IPS-18c (cell line): Measurements from ENCODE around the gene PIGQ.

Experiments used
- H3K4me3 ChIP-seq: 2 replicates; pipeline ENCODE4 v1.7.0; 2013; ENCODE audit warnings: low read depth, mild to moderate bottlenecking, low read length, moderate library complexity; ENCODE audit not compliant: insufficient read depth
- H3K9me3 ChIP-seq: one replicate; pipeline ENCODE4 v1.6.1; 2013; ENCODE audit warnings: mild to moderate bottlenecking, low read length, moderate library complexity; ENCODE audit not compliant: control insufficient read depth, insufficient read depth

PIGQ gene

GRCh38 chr16:561957-562938 is 7.5 kb upstream of the PIGQ start:
- no peak overlapping the region for H3K4me3 ChIP-seq
- no peaks in the 10 kb centered on the region for H3K9me3 ChIP-seq

- Histone ChIP-seq H3K4me3 (no peak overlapping the region), H3K9me3 (no peaks in the 10 kb centered on the region)
Measured at GRCh38 chr16:563072-563644, 6.6 kb upstream of the PIGQ start.

DNA sequence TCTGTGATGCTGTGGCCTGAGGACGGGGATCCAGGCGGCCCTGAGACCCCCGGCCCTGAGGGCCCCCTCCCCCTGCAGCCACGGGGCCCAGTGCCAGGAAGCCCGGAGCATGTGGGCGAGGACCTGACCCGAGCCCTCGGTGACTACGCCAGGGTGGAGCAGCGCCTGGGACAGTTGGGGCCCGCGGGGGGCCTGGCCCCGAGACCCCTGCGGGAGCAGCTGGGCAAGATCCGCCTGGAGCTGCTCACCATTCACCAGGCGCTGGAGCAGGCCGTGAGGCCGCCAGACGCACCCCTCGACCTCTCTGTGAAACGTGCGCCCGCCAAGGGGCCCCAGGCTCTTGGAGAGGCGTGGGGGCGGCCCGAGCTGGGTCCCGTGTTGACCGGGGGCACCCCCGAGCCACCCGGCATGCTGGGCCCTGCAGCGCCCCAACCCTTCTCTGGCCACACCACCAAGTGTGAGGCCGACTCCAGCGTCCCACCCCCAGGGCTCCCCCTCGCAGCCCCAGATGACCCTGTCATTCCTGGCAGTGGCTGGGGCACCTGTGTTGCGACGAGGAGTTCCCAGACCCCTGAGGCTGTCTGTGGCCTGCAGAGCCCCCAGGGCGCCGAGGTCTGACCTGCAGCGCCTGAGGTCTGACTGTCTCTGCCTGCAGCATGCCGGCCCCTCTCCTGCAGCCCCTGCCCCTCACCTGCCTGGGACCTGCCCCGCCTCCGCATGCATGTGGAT is 4.9 kb upstream of the PIGQ start:
- Histone ChIP-seq H3K4me3 (no peak overlapping the region), H3K9me3 (no peaks in the 10 kb centered on the region)

DNA sequence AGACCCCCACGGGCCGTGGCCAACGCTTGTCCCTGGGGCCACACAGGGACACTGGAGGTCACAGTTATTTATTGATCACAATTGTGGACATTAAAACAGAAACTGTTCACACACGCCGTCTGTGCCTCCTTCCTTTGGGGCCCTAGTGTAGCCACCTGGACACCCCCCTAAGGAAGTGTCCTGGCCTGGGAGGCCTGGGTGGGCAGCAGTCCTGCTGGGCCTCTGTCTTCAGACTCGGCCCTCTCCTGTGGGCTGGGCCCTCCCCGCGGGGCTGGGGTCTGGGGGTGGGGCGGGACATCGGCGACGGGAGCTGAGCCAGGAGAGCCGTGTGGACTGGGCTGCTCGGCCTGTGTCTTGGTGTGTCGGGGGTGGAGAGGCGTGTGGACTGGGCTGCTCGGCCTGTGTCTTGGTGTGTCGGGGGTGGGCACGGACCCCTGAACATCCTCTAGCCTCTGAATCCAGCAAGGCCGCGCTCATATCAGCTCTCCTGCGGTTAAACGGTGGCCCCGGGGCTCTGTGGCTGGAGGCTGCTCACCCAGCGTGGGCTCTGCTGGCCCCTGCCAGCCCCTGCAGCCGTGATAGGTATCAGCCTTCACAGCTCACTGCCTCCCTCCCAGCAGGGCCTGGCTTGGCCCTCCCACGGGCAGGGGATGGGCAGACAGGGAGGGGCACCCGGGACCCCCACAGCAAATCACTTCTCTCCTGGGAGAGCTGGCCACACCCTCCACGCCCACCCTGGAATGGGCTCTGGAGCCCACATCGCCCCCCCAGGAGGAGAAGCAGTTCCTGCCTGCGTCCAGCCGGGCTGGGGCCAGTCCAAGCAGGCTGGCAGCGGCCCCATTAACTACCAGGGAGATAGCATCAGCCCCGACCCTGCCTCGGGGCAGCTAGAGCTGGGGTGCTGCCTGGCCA is 4.1 kb upstream of the PIGQ start:
- no peaks in the 10 kb centered on the region for H3K9me3 ChIP-seq
- H3K4me3 ChIP-seq, result no peak overlapping the region

- Histone ChIP-seq H3K9me3 (no peaks in the 10 kb centered on the region), H3K4me3 (no peak within 1 kb of the TSS)
Measured at GRCh38 chr16:566475-567372, 3.0 kb upstream of the PIGQ start, which contains the start of gene NHLRC4. NHLRC4 (plus strand) TSS chr16:567005; CDS start chr16:568048, 1,043 bp downstream.

DNA sequence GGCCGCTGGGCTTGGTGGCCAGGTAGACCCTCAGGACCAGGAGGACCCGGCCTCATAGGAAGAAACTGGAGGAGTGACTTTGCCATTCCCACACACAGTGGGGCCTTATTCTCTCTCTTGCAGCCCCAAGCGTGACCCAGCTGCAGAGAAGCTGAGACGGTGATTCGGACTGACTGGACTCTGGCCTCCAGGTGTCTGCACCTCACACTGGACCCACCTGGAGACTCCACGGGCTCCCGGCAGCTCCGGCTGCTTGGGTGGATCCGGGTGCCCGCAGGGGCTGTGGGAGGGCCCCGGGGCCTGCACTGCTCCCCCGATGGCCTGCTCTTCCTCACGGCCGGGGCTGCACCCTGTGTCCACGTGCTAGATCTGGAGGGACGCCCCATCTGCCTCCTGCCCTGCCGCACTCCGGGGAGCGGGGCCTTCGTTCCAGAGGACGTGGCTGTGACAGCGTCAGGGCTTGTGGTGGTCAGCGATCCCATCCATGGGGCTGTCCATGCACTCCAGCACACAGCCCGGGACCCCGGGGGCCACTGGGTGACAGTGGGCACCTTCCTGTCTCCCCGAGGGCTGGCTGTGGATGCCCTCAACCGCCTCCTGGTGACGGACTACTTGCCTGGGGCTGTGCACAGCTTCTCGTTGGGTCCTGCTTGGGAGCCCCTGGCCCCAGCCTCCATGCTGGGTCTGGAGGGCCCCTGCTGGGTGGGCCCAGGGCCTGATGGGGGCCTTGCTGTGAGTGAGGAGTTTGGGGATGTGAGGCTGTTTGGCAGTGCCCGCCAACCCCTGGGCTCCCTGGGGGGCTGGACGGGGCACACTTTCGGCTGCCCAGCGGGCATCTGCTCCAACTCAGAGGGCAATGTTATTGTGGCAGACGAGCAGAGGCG is 2.2 kb upstream of the PIGQ start:
- Histone ChIP-seq H3K4me3 (no peak overlapping the region), H3K9me3 (no peaks in the 10 kb centered on the region)

GRCh38 chr16:568401-569258 is 1.1 kb upstream of the PIGQ start:
- Histone ChIP-seq H3K4me3 (peak overlapping the region; percentile 53; the same call in 1 of the 2 replicates), H3K9me3 (no peaks in the 10 kb centered on the region)

- H3K9me3 ChIP-seq, result no peaks in the 10 kb centered on the region
- no peak overlapping the region for H3K4me3 ChIP-seq
Measured at GRCh38 chr16:572865-573650, 3.3 kb downstream of the PIGQ start.

DNA sequence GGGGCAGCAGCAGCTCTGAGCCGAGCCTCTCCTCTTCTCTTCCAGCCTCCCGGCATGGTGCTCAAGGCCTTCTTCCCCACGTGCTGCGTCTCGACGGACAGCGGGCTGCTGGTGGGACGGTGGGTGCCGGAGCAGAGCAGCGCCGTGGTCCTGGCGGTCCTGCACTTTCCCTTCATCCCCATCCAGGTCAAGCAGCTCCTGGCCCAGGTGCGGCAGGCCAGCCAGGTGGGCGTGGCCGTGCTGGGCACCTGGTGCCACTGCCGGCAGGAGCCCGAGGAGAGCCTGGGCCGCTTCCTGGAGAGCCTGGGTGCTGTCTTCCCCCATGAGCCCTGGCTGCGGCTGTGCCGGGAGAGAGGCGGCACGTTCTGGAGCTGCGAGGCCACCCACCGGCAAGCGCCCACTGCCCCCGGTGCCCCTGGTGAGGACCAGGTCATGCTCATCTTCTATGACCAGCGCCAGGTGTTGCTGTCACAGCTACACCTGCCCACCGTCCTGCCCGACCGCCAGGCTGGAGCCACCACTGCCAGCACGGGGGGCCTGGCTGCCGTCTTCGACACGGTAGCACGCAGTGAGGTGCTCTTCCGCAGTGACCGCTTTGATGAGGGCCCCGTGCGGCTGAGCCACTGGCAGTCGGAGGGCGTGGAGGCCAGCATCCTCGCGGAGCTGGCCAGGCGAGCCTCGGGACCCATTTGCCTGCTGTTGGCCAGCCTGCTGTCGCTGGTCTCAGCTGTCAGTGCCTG is 4.4 kb downstream of the PIGQ start:
- Histone ChIP-seq H3K9me3 (no peaks in the 10 kb centered on the region), H3K4me3 (no peak overlapping the region)

DNA sequence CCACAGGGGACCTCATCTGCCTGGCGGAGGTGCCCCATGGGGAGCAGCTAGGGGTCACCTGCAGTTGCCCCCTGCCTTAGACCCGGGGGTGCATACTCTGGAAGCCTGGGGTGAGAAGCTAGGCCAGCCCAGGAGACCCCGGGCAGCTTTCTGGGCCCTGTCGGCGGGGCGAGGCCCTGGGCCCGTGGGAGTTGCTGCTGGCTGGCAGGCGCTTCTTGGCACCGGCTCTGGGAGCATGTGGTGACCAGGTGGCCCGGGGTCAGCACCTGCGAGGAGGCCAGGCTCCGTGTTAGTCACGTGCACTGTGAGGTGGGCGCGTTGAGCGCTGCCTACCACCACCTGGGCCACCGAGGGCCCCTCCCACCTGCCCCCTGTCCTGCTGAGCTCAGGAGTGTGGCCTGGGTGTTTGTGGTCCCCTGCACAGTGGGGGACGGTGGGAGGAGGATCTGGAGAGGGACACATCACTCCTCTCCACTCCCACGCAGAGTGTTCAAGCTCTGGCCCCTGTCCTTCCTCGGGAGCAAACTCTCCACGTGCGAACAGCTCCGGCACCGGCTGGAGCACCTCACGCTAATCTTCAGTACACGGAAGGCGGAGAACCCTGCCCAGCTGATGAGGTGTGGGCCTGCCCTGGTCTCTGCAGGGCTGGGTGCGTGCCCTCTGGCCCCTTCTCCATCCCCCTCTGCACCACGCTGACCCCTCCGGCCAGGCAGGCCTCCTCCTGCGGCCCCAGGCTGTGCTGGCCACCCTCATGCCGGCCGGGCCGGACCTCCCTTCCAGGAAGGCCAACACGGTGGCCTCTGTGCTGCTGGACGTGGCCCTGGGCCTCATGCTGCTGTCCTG is 5.8 kb downstream of the PIGQ start:
- no peak overlapping the region for H3K4me3 ChIP-seq
- H3K9me3 ChIP-seq, result no peaks in the 10 kb centered on the region

GRCh38 chr16:576197-576822 is 6.5 kb downstream of the PIGQ start:
- H3K4me3 ChIP-seq, result no peak overlapping the region

GRCh38 chr16:576823-577201 is 7.0 kb downstream of the PIGQ start:
- Histone ChIP-seq H3K4me3 (no peak overlapping the region), H3K9me3 (no peaks in the 10 kb centered on the region)

More at GRCh38 chr16:576197-576822, 6.5 kb downstream of the PIGQ start:
- H3K9me3 ChIP-seq, result no peaks in the 10 kb centered on the region
